K562 (cell line): ENCODE measurements around the gene GALNT17. TPM values are rescaled to one million over a fixed set of nuclear protein-coding genes. Genes with fewer than 3 reads are reported as not detected.

Experiments used
- ATAC-seq: fragments of 200-7000 bp; cut with Tn5 transposase; 3 replicates; pipeline ENCODE4 v1.9.1; 2020; ENCODE audit warnings: moderate library complexity
- BruUV-seq: library from RNA; stranded (reverse); fragments of 400-500 nt; replicated peaks from 2 replicates; lab custom pipeline; 2021; lab: Mats Ljungman, UMichigan
- CTCF ChIA-PET: fragments of 300-600 bp; formaldehyde crosslinking; extraction: SDS; loops from one replicate; lab custom pipeline; 2021; ENCODE audit warnings: low intra/inter-chr PET ratio; lab: Yijun Ruan, JAX
- POLR2A ChIA-PET: fragments of 300-600, 350-650 bp; sonication (Branson Sonifier 250); formaldehyde crosslinking; extraction: SDS; loops from one replicate; lab custom pipeline; 2021; ENCODE audit warnings: antibody characterized with exemption, inconsistent platforms; lab: Yijun Ruan, JAX
- DNase-seq, 4 experiments: peaks; one replicate each; pipeline versions ENCODE4 v3.0.0 to v3.0.0-alpha.2; 2011 to 2018; ENCODE audit warnings: low spot score in 3 of 4, mixed read lengths in 3 of 4; ENCODE audit errors: extremely low read depth in 1 of 4
- FAIRE-seq: peaks from 2 replicates; lab custom pipeline; 2011; peaks lifted over from hg19 to GRCh38; lab: Jason Lieb, UNC
- H2AFZ ChIP-seq: 2 replicates; pipeline ENCODE4 v1.6.0; 2011; ENCODE audit warnings: low read depth, low read length, control low read depth, inconsistent platforms
- H3K27ac ChIP-seq: fragments of 200-600 bp; 3 replicates; pipeline ENCODE4 v1.8.0; 2011; ENCODE audit warnings: low read depth, mild to moderate bottlenecking, control low read depth, inconsistent platforms, low read length, moderate library complexity, mixed read lengths; ENCODE audit errors: extremely low read depth
- H3K27me3 ChIP-seq, 2 experiments: fragments of 300-600 bp in 1 of 2; 2 replicates in 1 of 2; 3 replicates in 1 of 2; pipeline versions ENCODE4 v1.6.0 to v1.8.0; 2011; ENCODE audit warnings: inconsistent platforms in 2 of 2, low read length in 2 of 2, mild to moderate bottlenecking in 1 of 2, mixed read lengths in 1 of 2, moderate library complexity in 1 of 2; ENCODE audit not compliant: control insufficient read depth in 2 of 2, insufficient read depth in 2 of 2
- H3K36me3 ChIP-seq: fragments of 300-600 bp; 3 replicates; pipeline ENCODE4 v1.8.0; 2011; ENCODE audit warnings: mild to moderate bottlenecking, low read length, inconsistent platforms; ENCODE audit not compliant: control insufficient read depth, insufficient read depth
- H3K4me1 ChIP-seq, 2 experiments: fragments of 200-600 bp in 1 of 2; replicated peaks in 1 of 2; 2 replicates in 1 of 2; 3 replicates in 1 of 2; pipeline versions ENCODE4 v1.5.1 to v1.8.0; 2011; ENCODE audit warnings: inconsistent platforms in 2 of 2, low read length in 2 of 2, mild to moderate bottlenecking in 1 of 2, mixed read lengths in 1 of 2, moderate library complexity in 1 of 2; ENCODE audit not compliant: control insufficient read depth in 2 of 2, insufficient read depth in 2 of 2
- H3K4me2 ChIP-seq: 2 replicates; pipeline ENCODE4 v1.6.1; 2011; ENCODE audit warnings: low read length, control low read depth, inconsistent platforms, mixed read lengths; ENCODE audit not compliant: insufficient read depth
- H3K4me3 ChIP-seq: fragments of 200-600 bp; sonication (generic), shearing (Covaris generic); 2 replicates; pipeline ENCODE4 v1.5.1; 2016; ENCODE audit warnings: control low read depth, inconsistent platforms
- H3K79me2 ChIP-seq: fragments of 200-600 bp; 3 replicates; pipeline ENCODE4 v1.8.0; 2011; ENCODE audit warnings: low read length, inconsistent platforms; ENCODE audit not compliant: control insufficient read depth, insufficient read depth
- H3K9ac ChIP-seq, 2 experiments: 2 replicates each; pipeline versions ENCODE4 v1.6.0 to v1.6.1; 2011; ENCODE audit warnings: low read depth in 2 of 2, low read length in 2 of 2, control low read depth in 1 of 2, inconsistent platforms in 1 of 2, mild to moderate bottlenecking in 1 of 2, mixed read lengths in 1 of 2; ENCODE audit not compliant: insufficient read depth in 1 of 2
- H3K9me1 ChIP-seq: one replicate; pipeline ENCODE4 v1.6.0; 2011; ENCODE audit warnings: inconsistent platforms, mild to moderate bottlenecking, low read length, moderate library complexity; ENCODE audit not compliant: control insufficient read depth, insufficient read depth
- H3K9me3 ChIP-seq: replicated peaks from 2 replicates; pipeline ENCODE4 v1.5.1; 2011; ENCODE audit warnings: low read depth, low read length, inconsistent platforms; ENCODE audit not compliant: control insufficient read depth, insufficient read depth
- H4K20me1 ChIP-seq: replicated peaks from 2 replicates; pipeline ENCODE4 v1.6.1; 2011; ENCODE audit warnings: low read length, inconsistent platforms, mixed read lengths; ENCODE audit not compliant: control insufficient read depth, insufficient read depth
- AFF4 ChIP-seq: sonication (generic); formaldehyde crosslinking; IDR thresholded peaks from 2 replicates; pipeline ENCODE4 v1.8.0; 2023; ENCODE audit warnings: mild to moderate bottlenecking, missing genetic modification reagents
- PPARD ChIP-seq: fragments of 250-450 bp; sonication (Bioruptor Pico); IDR thresholded peaks from 2 replicates; pipeline ENCODE4 v1.8.0; 2022; ENCODE audit warnings: inconsistent platforms, mild to moderate bottlenecking, moderate library complexity
- ZNF253 ChIP-seq: fragments of 250-450 bp; sonication (Bioruptor Pico); conservative IDR thresholded peaks from 2 replicates; pipeline ENCODE4 v1.6.1; 2021; ENCODE audit warnings: mild to moderate bottlenecking
- WGBS: fragments of 100-300 bp; shearing (Covaris generic); methylation state at CpG from one replicate; pipeline ENCODE4 v1.1.6; 2016; ENCODE audit warnings: low coverage, mixed read lengths; ENCODE audit not compliant: insufficient coverage; ENCODE audit errors: missing lambda C conversion rate; 5-methylcytosine and 5-hydroxymethylcytosine counted together
- in situ Hi-C: fragments of 300-500 bp; cut with MboI; formaldehyde crosslinking; loops from 4 replicates; pipeline ENCODE4 v1.15.0; 2018; ENCODE audit warnings: inconsistent platforms, mixed read lengths
- intact Hi-C: fragments of 100-400 bp; cut with micrococcal nuclease; formaldehyde crosslinking; loops from 2 replicates; pipeline ENCODE4 v1.14.2; 2022
- polyA plus RNA-seq, 8 experiments: library from polyadenylated mRNA; depleted of rRNA in 4 of 8; stranded (reverse) in 5 of 8; unstranded in 3 of 8; fragments of >200 nt; fragmentation: Nextera tagmentation in 2 of 8; fragmentation: Illumina TruSeq in 1 of 8; extraction: Ambion mirVana in 2 of 8; extraction: Trizol in 1 of 8; gene quantifications; 2 replicates each; pipeline versions ENCODE4 v1.2.1 to v1.2.3, GENCODE V29; 2011 to 2014; ENCODE audit warnings: inconsistent platforms in 1 of 8, missing spikeins in 1 of 8
- total RNA-seq, 7 experiments: library from RNA; depleted of rRNA in 6 of 7; stranded (reverse); fragments of >200 nt in 6 of 7; fragmentation: Illumina TruSeq in 2 of 7; extraction: Trizol in 2 of 7; gene quantifications; 2 replicates each; pipeline versions ENCODE4 v1.2.1 to v1.2.3, GENCODE V29; 2011 to 2021; ENCODE audit warnings: low replicate concordance in 1 of 7

The GALNT17 gene
- total and polyA plus RNA-seq, 9 of the 15 experiments (the other 6 are each of a cell fraction or from before 2014, with no cell fraction given), result not detected

GRCh38 chr7:71354716-71355115 is 222.8 kb downstream of the GALNT17 start:
- Histone ChIP-seq H3K27me3 (no peaks in the 10 kb centered on the region), H3K36me3 (no peaks in the 10 kb centered on the region), H3K4me2 (no peak overlapping the region), H3K27ac (no peak overlapping the region), H3K4me1 (no peaks in the 10 kb centered on the region; a peak in 1 of 5 replicates), H3K9me1 (no peaks in the 10 kb centered on the region), H4K20me1 (no peaks in the 10 kb centered on the region), H3K9me3 (no peaks in the 10 kb centered on the region), H3K9ac (no peak overlapping the region), H2AFZ (no peak overlapping the region), H3K4me3 (no peak overlapping the region), H3K79me2 (no peaks in the 10 kb centered on the region)
- in situ Hi-C loops (no loop called here), intact Hi-C loops (no loop called here)
- ATAC-seq (no peak), DNase-seq (no peak), FAIRE-seq (no peak)
- ChIA-PET CTCF (interaction anchor here (0.7 kb wide), 1 partner anchor 1160 kb away, joined by 3 read pairs; no protein-coding TSS in a partner anchor), POLR2A (no interaction called here)
- TF ChIP-seq PPARD, result no peak
- no TSS peak for BruUV-seq

- Histone ChIP-seq H4K20me1 (no peaks in the 10 kb centered on the region; the same call in 1 of the 2 replicates), H2AFZ (no peak overlapping the region), H3K9me3 (no peaks in the 10 kb centered on the region), H3K27me3 (peaks cover 3 to 17% of the 10 kb centered on the region in 2 experiments; a peak in 3 of 5 replicates), H3K4me1 (no peaks in the 10 kb centered on the region; a peak in 1 of 5 replicates), H3K9ac (no peak overlapping the region), H3K4me2 (no peak overlapping the region), H3K36me3 (no peaks in the 10 kb centered on the region), H3K4me3 (no peak overlapping the region), H3K27ac (no peak overlapping the region), H3K9me1 (no peaks in the 10 kb centered on the region), H3K79me2 (no peaks in the 10 kb centered on the region)
- FAIRE-seq (no peak), ATAC-seq (no peak), DNase-seq (no peak)
- no TSS peak for BruUV-seq
- intact Hi-C loops (no loop called here), in situ Hi-C loops (no loop called here)
- ChIA-PET POLR2A (no interaction called here), CTCF (no interaction called here)
- WGBS, result 0% methylated on average over 4 of the region's 4 CpGs
- TF ChIP-seq AFF4 (CRISPR knock-in tag), result no peak
- no peak for TF ChIP-seq ZNF253 (CRISPR knock-in tag)
Observed at GRCh38 chr7:71361451-71362032, 229.6 kb downstream of the GALNT17 start.
